ENCODE data around the gene FLRT2. TPM values are rescaled to one million over a fixed set of nuclear protein-coding genes. Genes with fewer than 3 reads are reported as not detected.

Gene FLRT2
- polyA plus RNA-seq, 12 donors: 85.7 to 194 (median 111) TPM

GRCh38 chr14:85625925-85626585 is 96.1 kb downstream of the FLRT2 start:
- DNase-seq: no peak

- no peak for DNase-seq
Measured at GRCh38 chr14:85634205-85634604, 104.3 kb downstream of the FLRT2 start.

GRCh38 chr14:85644211-85644610 is 114.3 kb downstream of the FLRT2 start:
- no peak for DNase-seq

- DNase-seq: no peak
Measured at GRCh38 chr14:85653029-85653428, 123.1 kb downstream of the FLRT2 start.

GRCh38 chr14:85660243-85660922 is 130.4 kb downstream of the FLRT2 start:
- DNase-seq: no peak

- no peak for DNase-seq
Measured at GRCh38 chr14:85662096-85662495, 132.2 kb downstream of the FLRT2 start.

GRCh38 chr14:85663256-85663655 is 133.3 kb downstream of the FLRT2 start:
- peak; percentile 30 for DNase-seq

- DNase-seq: no peak
Measured at GRCh38 chr14:85663667-85664066, 133.7 kb downstream of the FLRT2 start.

GRCh38 chr14:85675957-85676356 is 146.0 kb downstream of the FLRT2 start:
- no peak for DNase-seq

GRCh38 chr14:85686908-85687307 is 157.0 kb downstream of the FLRT2 start:
- DNase-seq: no peak

GRCh38 chr14:85687456-85687855 is 157.5 kb downstream of the FLRT2 start:
- DNase-seq: peak; percentile 50

- peak; percentile 75 for DNase-seq
Measured at GRCh38 chr14:85688006-85688405, 158.1 kb downstream of the FLRT2 start.

GRCh38 chr14:85695300-85695699 is 165.4 kb downstream of the FLRT2 start:
- no peak for DNase-seq

GRCh38 chr14:85701116-85701515 is 171.2 kb downstream of the FLRT2 start:
- DNase-seq: no peak

GRCh38 chr14:85701763-85702162 is 171.8 kb downstream of the FLRT2 start:
- no peak for DNase-seq

- DNase-seq: peak; percentile 18
Measured at GRCh38 chr14:85702191-85702590, 172.2 kb downstream of the FLRT2 start.

GRCh38 chr14:85702997-85703396 is 173.1 kb downstream of the FLRT2 start:
- DNase-seq: peak; percentile 65

All from muscle of arm (tissue), 12 donors.